Frontal cortex (tissue), 4 donors: Measurements from ENCODE around the gene LRRC4C. TPM values are rescaled to one million over a fixed set of nuclear protein-coding genes. Genes with fewer than 3 reads are reported as not detected.
"Not testable (repeated sequence)": the region's sequence is repeated elsewhere in the genome, so short reads cannot be mapped to it uniquely, and the experiment has no call there.

Experiments
- DNase-seq, 2 donors: peaks; one replicate each; pipeline ENCODE4 v3.0.0; 2012; ENCODE audit warnings: low spot score in 2 of 2
- FAIRE-seq: peaks from 2 replicates; lab custom pipeline; 2012; peaks lifted over from hg19 to GRCh38; lab: Jason Lieb, UNC
- total RNA-seq: library from RNA; depleted of rRNA; stranded (reverse); fragments of >200 nt; gene quantifications from one replicate; pipeline ENCODE4 v1.2.3, GENCODE V29; 2014
- donor health status: control.
- donor health status: control.
- donor health status: control.

Gene LRRC4C
- total RNA-seq, 1 donor from 2014 or later, result 90.5 TPM

GRCh38 chr11:41051919-41052635 lies 407.4 kb downstream of the LRRC4C start:
- FAIRE-seq, result no peak
- no peak for DNase-seq

GRCh38 chr11:41050791-41051190 lies 408.7 kb downstream of the LRRC4C start:
- no peak for FAIRE-seq
- DNase-seq, result no peak

- FAIRE-seq (no peak), DNase-seq (no peak)
Observed at GRCh38 chr11:41047229-41047628, 412.2 kb downstream of the LRRC4C start.

GRCh38 chr11:41045266-41045665 lies 414.2 kb downstream of the LRRC4C start:
- DNase-seq (no peak), FAIRE-seq (no peak)

- FAIRE-seq, result no peak
- DNase-seq, result no peak
Observed at GRCh38 chr11:41044747-41045146, 414.7 kb downstream of the LRRC4C start.

- no peak for DNase-seq
- FAIRE-seq, result no peak
Observed at GRCh38 chr11:41042688-41043087, 416.8 kb downstream of the LRRC4C start.

- no peak for DNase-seq
- no peak for FAIRE-seq
Observed at GRCh38 chr11:41040474-41040873, 419.0 kb downstream of the LRRC4C start.

- FAIRE-seq, result no peak
Observed at GRCh38 chr11:41039592-41039991, 419.9 kb downstream of the LRRC4C start.

GRCh38 chr11:41031551-41032060 lies 427.8 kb downstream of the LRRC4C start:
- FAIRE-seq (no peak), DNase-seq (no peak)

More at GRCh38 chr11:41039592-41039991, 419.9 kb downstream of the LRRC4C start:
- DNase-seq, result no peak

- DNase-seq (no peak), FAIRE-seq (no peak)
Observed at GRCh38 chr11:41020259-41020658, 439.2 kb downstream of the LRRC4C start.

GRCh38 chr11:41019666-41020065 lies 439.8 kb downstream of the LRRC4C start:
- not testable (repeated sequence) for DNase-seq, FAIRE-seq

- FAIRE-seq, result no peak
Observed at GRCh38 chr11:41018224-41018623, 441.2 kb downstream of the LRRC4C start.

GRCh38 chr11:41010361-41011050 lies 448.9 kb downstream of the LRRC4C start:
- DNase-seq, result no peak
- FAIRE-seq, result no peak

More at GRCh38 chr11:41018224-41018623, 441.2 kb downstream of the LRRC4C start:
- DNase-seq, result no peak

GRCh38 chr11:41005986-41006385 lies 453.5 kb downstream of the LRRC4C start:
- DNase-seq, result no peak
- FAIRE-seq, result no peak

GRCh38 chr11:41003339-41004282 lies 455.8 kb downstream of the LRRC4C start:
- FAIRE-seq, result no peak
- DNase-seq, result no peak

GRCh38 chr11:40998920-40999319 lies 460.5 kb downstream of the LRRC4C start:
- no peak for FAIRE-seq
- no peak for DNase-seq

GRCh38 chr11:40987776-40988435 lies 471.5 kb downstream of the LRRC4C start:
- FAIRE-seq, result no peak
- no peak for DNase-seq

GRCh38 chr11:40986320-40986719 lies 473.1 kb downstream of the LRRC4C start:
- FAIRE-seq, result no peak
- DNase-seq, result no peak

GRCh38 chr11:40975076-40975475 lies 484.4 kb downstream of the LRRC4C start:
- DNase-seq, result no peak
- no peak for FAIRE-seq
